GM21526 (cell line): ENCODE data around the gene SC5D.
A peak's percentile ranks its signal among the peaks of the same experiment; 100 is the strongest.

Experiments
- ATAC-seq: cut with Tn5 transposase; IDR thresholded peaks from one replicate; pipeline ENCODE4 v1.9.1; 2021; ENCODE audit warnings: moderate library complexity; ENCODE audit not compliant: unreplicated experiment, low FRiP score

Gene SC5D

DNA sequence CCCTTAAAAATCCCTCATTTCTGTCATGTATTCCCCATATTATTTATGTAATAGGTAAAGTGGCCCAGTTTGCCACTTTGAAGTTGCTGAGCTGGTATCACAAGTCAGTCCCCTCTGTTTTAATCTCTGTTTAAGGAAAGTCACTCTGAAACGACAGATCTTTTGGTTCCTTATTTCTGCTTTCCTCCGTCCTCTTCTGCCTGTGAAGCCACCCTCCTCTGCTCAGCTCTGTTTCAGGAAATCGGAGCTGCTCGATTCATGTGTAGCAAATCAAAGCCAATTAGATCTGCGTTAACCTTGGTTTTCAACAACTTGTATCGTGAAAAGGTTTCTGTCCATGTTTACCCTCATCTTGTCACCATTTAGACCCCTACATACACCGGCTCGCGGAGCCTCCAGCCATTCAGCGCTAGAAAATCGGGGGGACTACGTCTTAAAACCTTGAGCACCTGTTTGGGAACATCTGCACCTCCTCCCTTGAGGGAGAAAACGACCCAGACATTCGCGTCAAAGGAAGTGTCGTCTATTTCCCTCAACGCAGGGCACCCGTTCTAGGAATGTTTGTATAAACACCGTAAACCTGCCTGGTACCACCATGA, 576 bp upstream of the SC5D start:
- ATAC-seq: peak; percentile 31

DNA sequence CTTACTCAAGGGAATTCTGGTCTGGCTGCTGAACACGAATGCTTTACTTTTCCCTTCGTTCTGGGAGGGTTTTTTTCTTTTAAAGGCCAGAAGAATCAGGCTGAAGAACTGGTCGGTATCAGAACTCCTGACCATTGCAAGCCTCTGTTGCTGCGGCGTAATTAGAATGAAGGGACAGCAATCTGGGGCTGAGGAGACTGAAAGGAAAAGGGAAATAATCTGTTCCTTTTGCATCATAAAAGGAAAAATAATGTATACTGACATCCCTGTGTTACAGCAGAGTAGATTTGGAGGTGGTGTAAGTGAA, 670 bp downstream of the SC5D start:
- no peak for ATAC-seq

DNA sequence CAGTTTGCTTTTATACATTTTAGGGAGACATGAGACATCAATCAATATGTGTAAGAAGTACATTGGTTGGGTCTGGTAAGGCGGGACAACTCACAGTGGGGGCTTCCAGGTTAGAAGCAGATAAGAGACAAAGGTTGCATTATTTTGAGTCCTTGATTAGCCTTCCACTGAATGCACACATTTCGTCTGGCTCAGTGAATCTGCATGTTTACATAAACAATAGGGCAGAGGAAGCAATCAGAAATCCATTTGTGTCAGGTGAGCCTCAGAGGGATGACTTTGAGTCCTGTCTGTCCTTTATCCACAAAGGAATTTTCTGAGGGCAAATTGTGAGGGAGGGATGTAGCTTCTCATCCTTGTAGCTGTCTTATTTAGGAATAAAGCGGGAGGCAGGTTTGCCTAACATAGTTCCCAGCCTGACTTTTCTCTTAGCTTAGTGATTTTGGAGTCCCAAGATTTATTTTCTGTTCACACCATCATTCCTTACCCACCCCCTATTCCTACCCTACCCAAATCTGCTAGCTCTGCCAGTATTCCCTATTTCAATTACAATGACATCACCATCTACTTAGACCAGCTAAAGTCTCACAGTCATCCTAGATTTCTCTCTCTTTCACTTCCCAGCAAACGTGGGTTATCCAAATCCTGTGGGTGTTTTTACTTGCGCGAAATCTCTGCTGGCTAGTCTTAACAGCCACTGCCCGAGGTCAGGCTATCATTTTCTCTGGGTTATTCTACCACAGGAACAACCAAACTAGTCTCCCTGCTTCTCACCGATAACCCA, 2.9 kb downstream of the SC5D start:
- no peak for ATAC-seq

DNA sequence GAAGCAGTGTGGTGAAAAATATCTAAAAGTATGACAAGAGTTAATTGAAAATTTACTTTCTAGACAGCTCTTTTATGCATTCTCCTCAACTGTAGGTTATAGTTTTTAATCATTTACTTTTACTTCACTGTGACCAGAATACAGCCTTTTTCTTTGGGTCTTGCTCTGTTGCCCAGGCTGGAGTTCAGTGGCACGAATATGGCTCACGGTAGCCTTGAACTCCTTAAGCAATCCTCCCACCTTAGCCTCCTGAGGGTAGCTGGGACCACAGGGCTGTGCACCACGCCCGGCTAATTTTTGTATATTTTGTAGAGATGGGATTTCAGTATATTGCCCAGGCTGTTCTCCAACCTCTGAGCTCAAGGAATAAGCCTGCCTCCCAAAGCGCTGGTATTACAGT, 5.3 kb downstream of the SC5D start:
- no peak for ATAC-seq

DNA sequence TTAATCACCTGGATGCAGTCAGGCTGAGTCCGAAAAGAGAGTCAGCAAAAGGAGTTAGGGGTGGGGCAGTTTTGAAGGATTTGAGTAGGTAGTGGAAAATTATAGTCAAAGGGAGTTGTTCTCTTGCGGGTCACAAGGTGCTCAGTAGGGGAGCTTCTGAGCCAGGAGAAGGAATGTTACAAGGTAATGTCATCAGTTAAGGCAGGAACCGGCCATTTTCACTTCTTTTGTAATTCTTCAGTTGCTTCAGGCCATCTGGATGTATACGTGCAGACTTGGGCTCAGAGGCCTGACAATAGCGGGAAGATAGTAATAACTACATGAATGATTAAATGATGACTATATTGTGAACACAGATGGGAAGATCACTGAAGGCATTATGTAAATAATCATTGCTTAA, 6.2 kb downstream of the SC5D start:
- ATAC-seq: no peak

DNA sequence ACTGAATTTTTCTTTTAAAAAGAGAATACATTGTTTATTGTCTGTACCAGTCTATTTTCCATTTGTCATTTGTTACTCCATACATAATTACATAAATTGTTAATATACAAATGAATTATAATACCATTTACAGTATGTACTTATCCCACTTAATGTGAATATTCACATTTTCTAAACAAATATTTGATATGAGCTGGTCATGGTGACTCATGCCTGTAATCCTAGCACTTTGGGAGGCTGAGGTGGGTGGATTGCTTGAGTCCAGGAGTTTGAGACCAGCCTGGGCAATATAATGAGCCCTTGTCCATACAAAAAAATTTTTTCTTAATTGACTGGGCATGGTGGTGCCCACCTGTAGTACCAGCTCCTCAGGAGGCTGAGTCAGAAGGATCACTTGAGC, 6.8 kb downstream of the SC5D start:
- no peak for ATAC-seq

DNA sequence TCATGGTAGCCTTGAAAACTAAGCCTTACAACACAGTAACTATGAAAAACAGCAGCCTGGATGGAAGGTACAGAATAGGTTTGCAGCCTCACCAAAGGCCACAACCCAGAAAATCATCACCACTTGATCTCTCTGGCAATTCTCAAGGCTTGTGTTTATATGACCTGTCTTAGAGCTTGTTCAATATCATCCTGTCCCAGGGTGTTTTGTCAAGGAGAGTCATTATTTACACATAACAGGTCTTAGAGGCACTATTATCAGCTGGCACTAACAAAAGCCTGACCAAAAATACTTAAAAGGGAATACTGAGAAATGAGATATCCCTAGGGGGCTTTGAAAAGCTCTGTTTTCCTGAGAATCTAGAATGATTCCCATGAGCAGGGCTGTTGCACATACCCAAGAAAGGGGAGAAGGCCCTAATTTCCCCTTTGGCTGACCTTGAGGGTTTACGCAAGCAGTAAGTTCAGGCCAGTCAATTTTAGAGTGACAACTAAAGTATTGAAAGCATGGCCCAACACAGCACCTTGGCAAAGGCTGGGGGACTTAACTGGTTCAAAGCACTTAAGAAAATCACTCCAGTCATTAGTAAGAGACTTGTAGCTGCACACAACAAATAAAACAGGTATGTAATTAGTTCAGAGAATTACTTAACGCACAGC, 7.9 kb downstream of the SC5D start:
- ATAC-seq: no peak

DNA sequence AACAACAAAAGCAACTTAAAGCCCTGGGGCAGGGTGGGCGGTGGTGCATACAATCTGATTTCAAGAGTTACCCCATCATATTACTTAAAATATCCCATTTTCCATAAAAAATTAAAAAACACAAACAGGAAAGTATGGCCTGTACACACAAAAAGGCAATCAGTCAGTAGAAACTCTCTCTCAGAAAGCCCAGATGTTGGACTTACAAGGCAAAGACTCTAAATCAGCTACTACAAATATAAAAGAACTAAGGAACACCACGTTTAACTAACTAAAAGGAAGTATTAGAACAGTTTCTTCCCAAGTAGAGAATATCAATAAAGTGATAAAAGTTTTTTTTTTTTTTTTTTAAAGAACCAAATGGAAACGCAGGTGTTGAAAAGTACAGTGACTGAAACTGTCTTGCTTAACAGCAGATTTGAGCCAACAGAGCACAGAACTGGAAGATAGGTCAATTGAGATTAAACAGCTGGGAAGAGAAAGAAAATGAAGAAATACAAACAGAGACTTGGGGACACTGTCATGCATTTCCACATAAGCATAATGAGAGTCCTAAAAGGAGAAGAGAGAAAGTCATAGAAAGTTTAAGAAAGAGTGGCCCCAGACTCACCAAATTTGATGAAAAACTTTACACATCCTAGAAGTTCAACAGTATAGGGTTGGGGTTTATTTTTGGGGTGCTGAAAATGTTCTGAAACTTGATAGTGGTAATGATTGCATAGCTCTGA, 8.6 kb downstream of the SC5D start:
- ATAC-seq: no peak

DNA sequence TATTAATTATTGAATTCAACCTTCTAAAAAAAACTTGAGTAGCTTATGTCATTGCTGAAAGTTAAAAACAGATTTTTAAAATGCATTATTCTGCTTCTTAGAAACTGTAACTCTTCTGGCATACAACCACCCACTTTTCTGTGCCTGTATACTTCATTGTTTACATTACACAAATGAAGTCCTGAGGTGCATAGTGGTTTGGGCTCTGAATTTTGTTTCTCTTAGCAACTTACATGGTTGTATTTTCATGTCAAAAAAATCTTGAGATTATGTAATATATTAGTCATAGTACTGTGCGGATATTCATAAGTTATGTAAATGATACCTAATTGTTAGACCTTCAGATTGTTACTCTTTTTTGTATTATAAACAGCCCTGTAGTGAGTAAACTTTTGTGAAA, 12.2 kb downstream of the SC5D start:
- ATAC-seq: no peak

DNA sequence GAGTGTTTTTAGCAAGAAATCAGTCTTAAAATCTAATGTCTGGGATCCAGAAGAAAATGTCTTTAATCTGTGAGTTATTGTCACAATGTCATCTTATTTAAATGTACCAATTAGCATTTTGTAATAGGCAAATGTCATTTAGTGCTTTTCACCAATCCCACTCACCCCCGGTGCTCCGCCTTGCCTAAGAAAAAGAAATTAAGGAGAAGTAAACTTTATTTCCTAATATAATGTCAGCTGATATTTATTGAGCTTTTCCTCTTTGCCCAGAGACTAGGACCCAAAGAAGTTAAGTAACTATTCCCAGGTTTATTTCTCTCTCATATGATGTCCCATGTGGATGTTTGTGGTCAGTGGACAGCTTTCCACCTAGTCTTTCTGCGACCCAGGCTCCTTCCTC, 16.2 kb downstream of the SC5D start:
- no peak for ATAC-seq

DNA sequence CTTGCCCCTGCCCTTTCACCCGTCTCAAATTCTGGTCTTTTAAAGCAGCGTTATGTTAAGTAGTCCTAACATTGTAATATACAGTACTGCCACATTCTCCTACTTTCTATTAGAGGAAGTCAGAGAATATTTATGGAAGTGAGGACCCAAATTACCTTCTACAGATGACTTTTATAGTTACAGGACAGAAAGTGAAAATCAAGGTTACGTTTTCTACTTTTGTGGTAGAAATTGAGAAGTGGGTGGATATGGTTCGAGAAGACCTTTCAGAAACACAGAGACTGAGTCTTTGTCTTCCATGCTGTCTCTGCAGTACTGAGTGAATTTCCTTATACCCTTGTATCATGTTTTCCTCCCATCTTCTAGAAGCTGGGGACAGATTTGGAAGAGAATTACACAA, 17.1 kb downstream of the SC5D start:
- peak; percentile 93 for ATAC-seq

DNA sequence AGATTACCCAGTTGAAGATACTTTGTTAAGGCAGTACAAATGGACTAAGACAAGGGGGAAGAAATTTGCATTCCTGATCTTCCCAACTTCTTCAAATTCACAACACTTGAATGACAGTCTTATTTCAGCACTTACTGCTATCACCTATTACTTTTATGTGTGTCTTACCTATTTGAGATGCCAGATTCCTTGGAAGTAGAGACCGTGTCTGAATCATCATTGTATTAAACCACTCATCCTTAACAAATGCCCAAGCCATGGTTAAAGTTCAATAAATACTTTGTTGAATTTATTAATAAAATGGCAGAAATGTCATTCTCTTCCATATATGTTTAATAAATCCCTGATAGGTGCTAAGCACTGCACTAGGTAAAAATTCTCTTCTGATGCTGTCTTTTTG, 18.3 kb downstream of the SC5D start:
- ATAC-seq: no peak

DNA sequence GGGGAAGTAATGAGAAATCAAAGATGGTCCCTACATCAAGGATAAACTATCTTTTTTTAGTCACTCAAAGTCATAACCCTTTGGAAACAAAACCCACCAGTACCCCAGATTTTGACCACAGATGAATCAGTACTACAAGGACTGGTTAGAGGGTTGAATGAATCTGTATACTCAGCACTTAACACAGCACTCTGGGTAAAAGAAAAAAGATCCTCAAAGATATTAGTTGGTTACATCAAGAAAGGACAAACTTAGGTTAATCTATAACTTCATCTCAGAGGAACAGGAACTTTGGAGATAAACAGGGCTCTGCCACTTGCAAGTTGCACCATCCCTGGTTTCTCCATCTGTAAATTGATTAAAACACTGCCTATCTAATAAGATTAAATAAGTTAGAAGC, 18.8 kb downstream of the SC5D start:
- ATAC-seq: no peak

DNA sequence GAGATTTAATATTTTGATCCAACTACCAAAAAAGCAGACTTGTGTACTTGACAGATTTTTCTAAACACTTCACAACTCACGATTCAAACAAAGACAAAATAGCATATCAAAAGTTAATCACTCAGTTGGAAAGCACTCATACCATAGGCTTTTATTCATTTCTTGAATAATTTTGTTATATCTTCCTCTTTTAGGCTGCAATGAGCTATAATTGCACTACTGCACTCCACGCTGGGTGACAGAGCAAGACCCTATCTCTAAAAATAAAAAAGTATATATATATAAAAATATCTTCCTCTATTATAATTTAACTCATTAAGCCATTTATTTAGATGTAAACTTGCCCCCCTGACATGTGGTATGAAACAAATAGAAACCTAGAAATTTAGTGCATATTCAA, 19.9 kb downstream of the SC5D start:
- no peak for ATAC-seq

DNA sequence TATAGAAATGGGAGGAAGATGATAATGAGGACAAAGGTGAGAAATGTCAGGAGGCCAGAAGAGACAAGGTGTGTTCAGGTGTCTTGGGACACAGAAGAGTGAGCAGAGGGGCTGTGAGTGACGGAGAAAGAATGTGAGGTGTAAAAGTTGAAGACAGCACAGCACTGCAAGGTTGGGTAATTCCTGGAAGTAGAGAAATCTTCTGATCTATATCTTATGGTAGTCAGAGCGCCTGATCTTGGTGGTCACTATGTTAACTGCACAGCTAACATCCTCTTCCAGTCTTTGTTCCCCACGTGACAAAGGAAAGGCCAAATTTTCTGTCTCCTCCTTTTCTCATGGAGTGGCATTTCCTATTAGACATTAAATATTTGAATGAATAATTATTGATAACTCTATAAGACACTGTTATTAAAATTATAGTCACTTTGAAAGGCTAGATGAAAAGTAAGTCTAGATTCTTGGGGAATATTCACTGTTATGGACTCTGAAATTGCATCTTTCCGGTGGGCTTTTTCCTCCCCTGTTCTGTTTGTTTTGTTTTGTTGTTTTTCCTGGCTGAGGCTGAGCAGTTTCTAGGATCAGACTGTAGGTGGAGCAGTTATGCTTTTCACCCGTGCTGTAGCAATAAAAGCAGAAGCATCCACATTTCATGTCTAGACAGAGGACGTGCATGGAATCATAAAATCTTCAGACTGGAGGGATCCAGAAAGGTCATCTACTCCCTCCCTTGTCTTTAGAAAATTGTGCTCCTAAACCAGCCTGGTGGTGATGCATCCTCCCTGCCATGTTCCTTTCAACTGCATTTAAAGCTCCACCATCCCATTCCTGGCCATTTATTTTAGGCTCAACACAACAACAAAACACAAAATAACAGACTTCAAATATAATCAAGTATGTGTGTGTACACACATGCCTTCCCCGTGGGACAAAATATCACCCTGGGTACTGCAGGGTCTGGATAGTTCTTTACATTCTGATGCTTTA, 26.6 kb downstream of the SC5D start:
- peak; percentile 63 for ATAC-seq

DNA sequence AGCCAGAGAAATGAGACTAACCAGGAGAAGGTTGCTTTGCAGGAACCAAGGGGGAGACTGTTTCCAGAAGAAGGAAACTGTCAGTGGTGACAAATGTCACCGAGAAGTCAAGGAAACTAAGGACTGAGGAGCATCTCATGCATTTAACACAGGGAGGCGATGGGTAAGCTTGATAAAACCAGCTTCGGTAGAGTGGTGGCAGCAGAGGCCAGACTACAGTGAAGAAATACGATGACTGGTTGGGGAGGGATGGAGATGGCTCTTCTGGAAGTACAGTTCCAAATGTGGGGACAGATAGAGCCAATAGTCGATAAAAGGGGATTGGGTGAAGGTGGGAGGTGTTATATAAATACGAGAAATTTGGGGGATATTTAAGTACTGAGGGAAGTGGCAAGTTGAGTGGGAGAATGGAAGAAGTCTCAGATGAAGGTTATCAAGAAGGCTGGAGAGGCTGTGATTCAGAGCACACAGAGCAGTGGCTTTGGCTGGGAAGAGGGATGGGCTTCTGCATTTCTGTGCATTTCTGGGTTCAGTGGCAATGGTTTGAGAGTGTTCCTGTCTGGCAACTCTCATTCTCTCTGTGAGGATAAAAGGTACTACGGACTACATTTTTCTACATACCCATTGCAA, 29.2 kb downstream of the SC5D start:
- no peak for ATAC-seq

DNA sequence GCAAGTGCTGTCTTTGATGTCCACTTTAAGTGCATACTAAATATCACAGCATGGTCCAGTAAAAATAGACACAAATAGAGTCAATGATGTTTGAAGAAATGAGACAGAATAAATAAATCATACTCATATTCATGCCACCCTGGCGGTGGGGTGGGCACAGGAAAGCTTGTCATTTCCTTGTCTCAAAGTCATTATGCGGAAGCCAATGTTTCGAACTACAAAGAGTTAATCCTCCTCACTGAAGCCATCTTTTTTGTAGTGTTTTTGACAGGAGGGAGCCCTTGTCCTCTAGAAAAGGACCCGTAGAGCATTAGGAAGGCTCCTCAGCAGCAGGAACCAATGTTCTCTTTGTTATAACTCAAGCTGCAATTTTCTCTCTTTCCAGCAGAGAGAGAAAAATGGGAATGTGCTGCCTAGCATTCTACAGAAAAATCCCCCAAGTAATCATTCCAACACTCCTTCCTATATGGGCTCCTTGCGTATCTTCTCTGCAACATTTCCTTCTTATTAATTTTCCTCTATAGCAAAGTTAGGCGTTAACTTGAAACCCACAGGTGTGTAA, 30.6 kb downstream of the SC5D start:
- no peak for ATAC-seq

DNA sequence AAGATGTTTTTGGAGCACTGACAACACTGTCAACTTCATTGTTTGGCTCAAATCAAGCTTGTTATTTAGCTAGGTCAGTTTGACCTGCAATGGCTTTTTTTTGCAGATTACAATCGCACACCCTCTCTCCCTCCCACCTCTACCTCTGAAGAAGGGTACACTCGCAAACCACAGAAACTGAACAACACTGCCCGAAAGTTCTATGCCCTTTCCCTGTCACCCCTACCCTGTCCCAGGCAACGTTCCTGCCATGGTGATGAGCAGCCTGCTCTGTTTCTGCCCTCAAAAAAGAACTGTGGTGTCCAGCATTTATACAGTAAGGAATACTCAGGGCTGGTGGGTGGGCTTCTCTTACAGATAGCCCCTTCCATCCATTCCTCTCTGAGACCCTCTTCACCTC, 33.7 kb downstream of the SC5D start:
- ATAC-seq: no peak

DNA sequence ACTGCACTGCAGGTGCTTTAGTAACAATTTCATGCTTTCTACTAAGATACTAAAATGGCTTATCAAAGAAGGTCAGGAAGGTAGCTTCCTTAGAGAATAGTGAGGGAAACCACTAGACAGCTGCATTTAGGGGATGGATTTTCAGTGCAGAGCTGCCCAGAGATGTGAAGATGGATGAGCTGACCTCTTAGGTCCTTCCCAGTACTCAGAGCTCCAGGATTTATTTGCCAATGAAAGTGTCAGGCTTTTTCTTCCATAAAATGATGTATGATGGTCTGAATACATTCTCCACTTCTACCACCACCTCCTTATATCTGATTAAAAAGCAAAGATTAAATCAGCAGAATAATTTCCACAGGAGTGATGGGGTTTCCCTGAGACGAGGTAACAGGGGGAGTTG, 35.0 kb downstream of the SC5D start:
- no peak for ATAC-seq
